ENCODE results near the gene UTP25.
"Not testable (repeated sequence)": the region's sequence is repeated elsewhere in the genome, so short reads cannot be mapped to it uniquely, and the experiment has no call there.

Gene UTP25

DNA sequence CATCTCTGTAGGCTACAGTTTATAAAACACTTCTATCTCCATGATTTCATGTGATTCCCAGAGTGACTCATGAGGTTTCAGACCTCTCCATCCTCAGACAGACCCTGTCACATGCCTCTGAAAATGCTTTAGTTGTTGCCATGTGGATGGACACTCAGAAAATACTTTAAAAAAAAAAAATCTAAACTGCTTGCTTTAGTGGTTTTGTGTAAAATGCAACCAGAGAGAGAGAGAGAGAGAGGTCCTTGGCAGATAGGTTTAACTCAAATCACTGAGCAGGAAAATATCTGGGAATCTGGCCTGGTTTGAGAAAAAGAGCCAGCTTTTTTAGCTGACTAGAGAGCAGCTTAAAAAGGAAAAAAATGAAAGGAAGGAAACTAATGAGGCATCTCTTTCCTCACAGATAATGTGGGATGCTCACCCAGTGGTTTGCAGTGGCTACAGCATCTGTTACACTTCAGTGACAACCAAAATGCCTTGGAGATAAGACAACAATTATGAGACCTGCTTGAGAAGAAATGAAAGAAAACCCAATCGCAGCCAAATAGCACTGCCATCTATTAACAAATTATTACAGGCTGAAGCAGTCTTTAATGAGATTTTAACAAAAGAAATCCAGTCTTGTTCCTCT lies 55.7 kb downstream of the UTP25 start:
- H3K27ac Mint-ChIP-seq = no peak overlapping the region
- H3K4me3 Mint-ChIP-seq = no peak overlapping the region
- peaks cover 2% of the 10 kb centered on the region for H3K4me1 Mint-ChIP-seq (ENCODE audit: low read depth)
- H3K9me3 Mint-ChIP-seq = no peaks in the 10 kb centered on the region
- peaks cover 31% of the 10 kb centered on the region for H3K27me3 Mint-ChIP-seq (ENCODE audit: low read depth)
- no peaks in the 10 kb centered on the region for H3K36me3 Mint-ChIP-seq (ENCODE audit: low read depth)

GRCh38 chr1:209884249-209884648 lies 56.5 kb downstream of the UTP25 start:
- Mint-ChIP-seq H3K4me3 (no peak overlapping the region), H3K36me3 (ENCODE audit: low read depth) (no peaks in the 10 kb centered on the region), H3K4me1 (ENCODE audit: low read depth) (peaks cover 2% of the 10 kb centered on the region), H3K9me3 (no peaks in the 10 kb centered on the region), H3K27ac (no peak overlapping the region), H3K27me3 (ENCODE audit: low read depth) (peaks cover 31% of the 10 kb centered on the region)

- peaks cover 31% of the 10 kb centered on the region for H3K27me3 Mint-ChIP-seq (ENCODE audit: low read depth)
- no peak overlapping the region for H3K4me3 Mint-ChIP-seq
- peaks cover 2% of the 10 kb centered on the region for H3K4me1 Mint-ChIP-seq (ENCODE audit: low read depth)
- no peaks in the 10 kb centered on the region for H3K9me3 Mint-ChIP-seq
- H3K27ac Mint-ChIP-seq = no peak overlapping the region
- no peaks in the 10 kb centered on the region for H3K36me3 Mint-ChIP-seq (ENCODE audit: low read depth)
These were observed 56.9 kb downstream of the UTP25 start for GRCh38 chr1:209884665-209885117.

DNA sequence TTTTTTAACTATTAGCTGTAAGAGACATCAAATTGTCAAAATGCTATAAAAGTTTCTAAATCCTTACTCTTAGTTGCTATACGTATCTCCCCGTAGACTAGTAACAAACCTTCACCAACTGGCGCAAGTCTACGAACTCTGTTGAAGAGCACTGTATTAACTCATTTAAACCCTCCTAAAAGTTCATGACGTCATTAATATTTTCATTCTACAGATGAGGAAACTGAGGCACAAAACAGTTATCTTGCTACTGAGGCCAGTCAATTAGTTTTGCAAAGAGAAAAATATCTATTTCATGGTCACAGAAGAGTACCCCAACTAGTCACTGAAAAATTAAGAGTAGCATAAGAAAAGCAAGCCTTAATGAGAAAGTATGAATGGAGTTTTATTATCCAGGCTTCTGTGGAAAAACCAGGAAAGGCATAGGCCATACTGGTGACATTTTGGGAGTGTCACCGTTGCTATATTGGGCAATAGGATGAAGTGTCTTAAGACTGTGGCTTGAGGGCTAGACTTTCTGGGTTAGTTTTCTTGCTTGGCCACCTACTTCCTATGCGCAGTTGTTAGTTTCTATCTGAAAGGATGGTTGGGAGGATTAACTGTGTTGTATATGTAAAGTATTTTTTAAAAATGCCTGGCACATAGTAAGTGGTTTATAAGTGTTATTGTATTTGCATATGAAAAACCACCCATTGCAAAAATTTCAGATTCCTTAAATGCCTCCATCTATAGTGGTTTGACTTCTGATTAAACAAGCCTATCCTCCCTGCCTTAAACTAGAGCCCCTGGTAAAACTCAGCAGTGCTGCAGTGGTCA lies 57.8 kb downstream of the UTP25 start:
- H3K4me3 Mint-ChIP-seq = no peak overlapping the region
- peaks cover 2% of the 10 kb centered on the region for H3K4me1 Mint-ChIP-seq (ENCODE audit: low read depth)
- H3K27me3 Mint-ChIP-seq (ENCODE audit: low read depth) = peaks cover 26% of the 10 kb centered on the region
- no peak overlapping the region for H3K27ac Mint-ChIP-seq
- H3K9me3 Mint-ChIP-seq = no peaks in the 10 kb centered on the region
- H3K36me3 Mint-ChIP-seq (ENCODE audit: low read depth) = no peaks in the 10 kb centered on the region

GRCh38 chr1:209886219-209886536 lies 58.4 kb downstream of the UTP25 start:
- peaks cover 2% of the 10 kb centered on the region for H3K4me1 Mint-ChIP-seq (ENCODE audit: low read depth)
- no peak overlapping the region for H3K27ac Mint-ChIP-seq
- H3K36me3 Mint-ChIP-seq (ENCODE audit: low read depth) = no peaks in the 10 kb centered on the region
- peaks cover 25% of the 10 kb centered on the region for H3K27me3 Mint-ChIP-seq (ENCODE audit: low read depth)
- no peak overlapping the region for H3K4me3 Mint-ChIP-seq
- no peaks in the 10 kb centered on the region for H3K9me3 Mint-ChIP-seq

- not testable (repeated sequence) for H3K4me3 Mint-ChIP-seq; H3K36me3 Mint-ChIP-seq (ENCODE audit: low read depth); H3K4me1 Mint-ChIP-seq (ENCODE audit: low read depth); H3K9me3 Mint-ChIP-seq; H3K27ac Mint-ChIP-seq
- peaks cover 14% of the 10 kb centered on the region for H3K27me3 Mint-ChIP-seq (ENCODE audit: low read depth)
These were observed 60.7 kb downstream of the UTP25 start for GRCh38 chr1:209888291-209889076.

GRCh38 chr1:209889077-209889418 lies 61.3 kb downstream of the UTP25 start:
- no peaks in the 10 kb centered on the region for H3K9me3 Mint-ChIP-seq
- H3K4me3 Mint-ChIP-seq = no peak overlapping the region
- peaks cover 9% of the 10 kb centered on the region for H3K27me3 Mint-ChIP-seq (ENCODE audit: low read depth)
- H3K4me1 Mint-ChIP-seq (ENCODE audit: low read depth) = peaks cover 2% of the 10 kb centered on the region
- no peak overlapping the region for H3K27ac Mint-ChIP-seq
- no peaks in the 10 kb centered on the region for H3K36me3 Mint-ChIP-seq (ENCODE audit: low read depth)

DNA sequence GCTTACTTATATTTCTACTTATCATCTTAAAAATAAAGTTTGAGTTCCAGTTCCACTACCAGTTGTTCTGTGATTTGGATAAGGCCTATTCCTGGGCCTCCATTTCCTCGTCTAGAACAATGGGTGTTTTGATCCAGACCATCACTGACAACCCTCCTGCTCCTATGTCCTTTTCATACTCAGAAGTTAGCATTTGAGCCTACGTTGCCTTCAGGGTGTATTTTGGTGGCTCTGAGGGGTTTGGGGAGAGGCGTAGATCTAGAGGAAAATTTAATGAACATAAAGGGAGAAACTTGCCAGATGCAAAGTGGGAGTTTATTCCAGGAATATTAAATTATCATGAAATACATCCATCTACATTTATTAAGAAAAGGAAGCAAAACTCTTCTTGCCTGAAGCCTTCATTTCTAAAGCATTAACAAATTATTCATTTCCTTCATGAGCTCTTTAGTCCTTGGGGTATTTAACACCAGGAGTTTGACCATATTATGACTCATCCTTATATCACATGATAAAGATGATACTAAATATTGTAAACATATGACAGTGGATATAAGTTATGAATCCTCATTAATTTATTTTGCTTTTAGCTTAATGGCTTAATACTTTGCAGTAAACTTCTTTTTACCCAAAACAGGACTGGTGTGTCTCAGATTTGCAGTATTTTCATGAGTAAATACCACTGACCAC lies 63.0 kb downstream of the UTP25 start:
- H3K4me3 Mint-ChIP-seq = no peak overlapping the region
- peaks cover 4% of the 10 kb centered on the region for H3K4me1 Mint-ChIP-seq (ENCODE audit: low read depth)
- H3K36me3 Mint-ChIP-seq (ENCODE audit: low read depth) = no peaks in the 10 kb centered on the region
- H3K27me3 Mint-ChIP-seq (ENCODE audit: low read depth) = peaks cover 8% of the 10 kb centered on the region
- no peaks in the 10 kb centered on the region for H3K9me3 Mint-ChIP-seq
- H3K27ac Mint-ChIP-seq = no peak overlapping the region

GRCh38 chr1:209893751-209894150 lies 66.0 kb downstream of the UTP25 start:
- no peaks in the 10 kb centered on the region for H3K9me3 Mint-ChIP-seq
- H3K4me1 Mint-ChIP-seq (ENCODE audit: low read depth) = peaks cover 8% of the 10 kb centered on the region
- H3K27me3 Mint-ChIP-seq (ENCODE audit: low read depth) = peaks cover 16% of the 10 kb centered on the region
- H3K27ac Mint-ChIP-seq = no peak overlapping the region
- H3K36me3 Mint-ChIP-seq (ENCODE audit: low read depth) = no peaks in the 10 kb centered on the region
- no peak overlapping the region for H3K4me3 Mint-ChIP-seq

GRCh38 chr1:209895709-209896108 lies 67.9 kb downstream of the UTP25 start:
- Mint-ChIP-seq H3K27ac (no peak overlapping the region), H3K4me3 (no peak overlapping the region), H3K9me3 (no peaks in the 10 kb centered on the region), H3K36me3 (ENCODE audit: low read depth) (no peaks in the 10 kb centered on the region), H3K4me1 (ENCODE audit: low read depth) (peaks cover 8% of the 10 kb centered on the region), H3K27me3 (ENCODE audit: low read depth) (peaks cover 16% of the 10 kb centered on the region)

DNA sequence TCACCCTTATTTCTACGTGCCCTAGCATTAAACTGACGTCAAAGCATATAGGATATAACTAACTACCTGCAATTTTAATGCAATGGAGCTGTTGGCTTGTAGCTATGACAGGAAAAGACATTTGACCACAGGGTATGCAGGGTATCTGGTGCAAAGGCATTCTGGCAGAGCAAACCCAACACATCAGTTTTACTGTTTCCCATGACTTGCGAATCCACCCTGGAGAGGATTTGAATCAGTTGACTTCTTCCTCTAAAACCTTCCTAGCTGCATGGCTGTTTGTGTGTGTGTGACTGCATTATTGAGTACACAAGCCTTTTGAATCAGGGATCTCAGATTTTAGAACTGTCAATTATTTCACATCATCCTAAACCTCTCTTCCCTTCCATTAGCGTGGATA lies 68.6 kb downstream of the UTP25 start:
- no peaks in the 10 kb centered on the region for H3K36me3 Mint-ChIP-seq (ENCODE audit: low read depth)
- peaks cover 8% of the 10 kb centered on the region for H3K4me1 Mint-ChIP-seq (ENCODE audit: low read depth)
- no peak overlapping the region for H3K4me3 Mint-ChIP-seq
- H3K27ac Mint-ChIP-seq = peak overlapping the region; percentile 6
- peaks cover 16% of the 10 kb centered on the region for H3K27me3 Mint-ChIP-seq (ENCODE audit: low read depth)
- no peaks in the 10 kb centered on the region for H3K9me3 Mint-ChIP-seq

DNA sequence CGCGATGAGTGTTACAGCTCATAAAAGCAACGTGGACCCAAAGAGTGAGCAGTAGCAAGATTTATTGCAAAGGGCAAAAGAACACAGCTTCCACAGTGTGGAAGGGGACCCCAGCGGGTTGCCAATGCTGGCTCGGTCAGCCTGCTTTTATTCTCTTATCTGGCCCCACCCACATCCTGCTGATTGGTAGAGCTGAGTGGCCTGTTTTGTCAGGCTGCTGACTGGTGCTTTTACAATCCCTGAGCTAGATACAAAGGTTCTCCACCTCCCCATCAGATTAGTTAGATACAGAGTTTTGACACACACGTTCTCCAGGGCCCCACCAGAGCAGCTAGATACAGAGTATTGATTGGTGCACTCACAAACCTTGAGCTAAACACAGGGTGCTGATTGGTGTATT lies 70.5 kb downstream of the UTP25 start:
- H3K9me3 Mint-ChIP-seq; H3K4me1 Mint-ChIP-seq (ENCODE audit: low read depth); H3K4me3 Mint-ChIP-seq; H3K36me3 Mint-ChIP-seq (ENCODE audit: low read depth); H3K27ac Mint-ChIP-seq: not testable (repeated sequence)
- peaks cover 14% of the 10 kb centered on the region for H3K27me3 Mint-ChIP-seq (ENCODE audit: low read depth)

DNA sequence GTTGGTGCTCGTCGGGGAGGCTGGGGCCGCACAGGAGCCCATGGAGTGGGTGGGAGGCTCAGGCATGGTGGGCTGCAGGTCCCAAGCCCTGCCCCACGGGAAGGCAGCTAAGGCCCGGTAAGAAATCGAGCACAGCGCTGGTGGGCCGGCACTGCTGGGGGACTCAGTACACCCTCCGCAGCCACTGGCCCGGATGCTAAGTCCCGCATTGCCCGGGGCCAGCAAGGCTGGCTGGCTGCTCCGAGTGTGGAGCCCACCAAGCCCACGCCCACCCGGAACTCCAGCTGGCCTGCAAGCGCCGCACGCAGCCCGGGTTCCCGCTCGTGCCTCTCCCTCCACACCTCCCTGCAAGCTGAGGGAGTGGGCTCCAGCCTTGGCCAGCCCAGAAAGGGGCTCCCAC lies 71.1 kb downstream of the UTP25 start:
- H3K27ac Mint-ChIP-seq; H3K9me3 Mint-ChIP-seq; H3K4me3 Mint-ChIP-seq; H3K36me3 Mint-ChIP-seq (ENCODE audit: low read depth); H3K4me1 Mint-ChIP-seq (ENCODE audit: low read depth): not testable (repeated sequence)
- H3K27me3 Mint-ChIP-seq (ENCODE audit: low read depth) = peaks cover 14% of the 10 kb centered on the region

GRCh38 chr1:209899948-209900347 lies 72.2 kb downstream of the UTP25 start:
- Mint-ChIP-seq H3K27me3 (ENCODE audit: low read depth) (peaks cover 14% of the 10 kb centered on the region), H3K36me3 (ENCODE audit: low read depth) (no peaks in the 10 kb centered on the region), H3K4me3 (no peak overlapping the region), H3K4me1 (ENCODE audit: low read depth) (peaks cover 8% of the 10 kb centered on the region), H3K9me3 (no peaks in the 10 kb centered on the region), H3K27ac (no peak overlapping the region)

All from T-helper 1 cell treated with Interleukin-12 subunit alpha and Interleukin-12 subunit beta and Interleukin-4 antibody, amounts not matched to agents 30 μg/mL and 1 μg/mL, for 36 hours (primary cell).